SW 1271 (cell line): ENCODE data around the gene RNF39.
A peak's percentile ranks its signal among the peaks of the same experiment; 100 is the strongest.

Experiments used
- DNase-seq, 2 experiments: peaks; one replicate each; lab custom pipeline; 2025; lab: John Stamatoyannopoulos, UW

RNF39 gene

GRCh38 chr6:30097902-30098768 is 22.6 kb upstream of the RNF39 start:
- DNase-seq: no peak

- no peak for DNase-seq
These were observed 21.3 kb upstream of the RNF39 start for GRCh38 chr6:30096829-30097228.

- no peak for DNase-seq
These were observed 18.5 kb upstream of the RNF39 start for GRCh38 chr6:30093951-30094661.

- no peak for DNase-seq
These were observed 17.4 kb upstream of the RNF39 start for GRCh38 chr6:30092852-30093543.

- DNase-seq: no peak
These were observed 16.2 kb upstream of the RNF39 start for GRCh38 chr6:30091577-30092381.

- DNase-seq: no peak
These were observed 12.3 kb upstream of the RNF39 start for GRCh38 chr6:30087876-30088275.

- DNase-seq: no peak
These were observed 1.6 kb upstream of the RNF39 start for GRCh38 chr6:30077218-30077617.

GRCh38 chr6:30075790-30076732 is 492 bp upstream of the RNF39 start:
- no peak for DNase-seq

- DNase-seq: no peak
These were observed 1.1 kb downstream of the RNF39 start for GRCh38 chr6:30074331-30075093.

- no peak for DNase-seq
These were observed 1.9 kb downstream of the RNF39 start for GRCh38 chr6:30073489-30074235.

- no peak for DNase-seq
These were observed 3.7 kb downstream of the RNF39 start for GRCh38 chr6:30071858-30072257.

- no peak for DNase-seq
These were observed 4.3 kb downstream of the RNF39 start for GRCh38 chr6:30071081-30071818.

- DNase-seq: no peak
These were observed 8.0 kb downstream of the RNF39 start for GRCh38 chr6:30067460-30068139.

GRCh38 chr6:30066577-30067459 is 8.8 kb downstream of the RNF39 start, which contains the start of gene PPP1R11:
PPP1R11 (plus strand) TSS chr6:30067198; CDS start chr6:30067411, 213 bp downstream.
- DNase-seq: peak; percentile 99 to 100

- DNase-seq: no peak
These were observed 9.5 kb downstream of the RNF39 start for GRCh38 chr6:30066082-30066481.

GRCh38 chr6:30063315-30063714 is 12.3 kb downstream of the RNF39 start:
- no peak for DNase-seq
